Measurements from ENCODE around the gene RAB3GAP2. TPM values are rescaled to one million over a fixed set of nuclear protein-coding genes. Genes with fewer than 3 reads are reported as not detected.

RAB3GAP2 gene
- total RNA-seq, 2 donors from 2014 or later, result 13.9 to 15.1 TPM

- TF ChIP-seq CTCF (IDR thresholded peaks at IDR 0.05), result no peak
- no peak for DNase-seq (ENCODE audit: low spot score)
Measured at GRCh38 chr1:220296981-220297380, 24.7 kb upstream of the RAB3GAP2 start.

GRCh38 chr1:220294846-220295301 is 22.6 kb upstream of the RAB3GAP2 start:
- TF ChIP-seq CTCF (IDR thresholded peaks at IDR 0.05), result no peak
- Histone ChIP-seq H3K36me3 (no peaks in the 10 kb centered on the region), H3K4me3 (no peak overlapping the region), H3K9me3 (no peaks in the 10 kb centered on the region), H3K27ac (no peak overlapping the region), H3K27me3 (no peaks in the 10 kb centered on the region), H3K4me1 (peaks cover 0 to under 1% of the 10 kb centered on the region in 2 donors)
- no peak for DNase-seq (ENCODE audit: low spot score)

More at GRCh38 chr1:220296981-220297380, 24.7 kb upstream of the RAB3GAP2 start:
- H3K27me3 ChIP-seq, result no peaks in the 10 kb centered on the region
- no peaks in the 10 kb centered on the region for H3K9me3 ChIP-seq
- peaks cover 0 to 12% of the 10 kb centered on the region in 2 donors for H3K4me1 ChIP-seq
- H3K36me3 ChIP-seq, result no peaks in the 10 kb centered on the region
- H3K4me3 ChIP-seq, result no peak overlapping the region
- H3K27ac ChIP-seq, result no peak overlapping the region

- H3K27ac ChIP-seq, result no peak overlapping the region
- no peaks in the 10 kb centered on the region for H3K27me3 ChIP-seq
- H3K9me3 ChIP-seq, result no peaks in the 10 kb centered on the region
- H3K4me1 ChIP-seq, result no peaks in the 10 kb centered on the region
- TF ChIP-seq CTCF (IDR thresholded peaks at IDR 0.05), result no peak
- H3K4me3 ChIP-seq, result no peak overlapping the region
- no peaks in the 10 kb centered on the region for H3K36me3 ChIP-seq
- no peak for DNase-seq (ENCODE audit: low spot score)
Measured at GRCh38 chr1:220291580-220291979, 19.3 kb upstream of the RAB3GAP2 start.

- DNase-seq (ENCODE audit: low spot score), result no peak
Measured at GRCh38 chr1:220290140-220290761, 18.0 kb upstream of the RAB3GAP2 start.

GRCh38 chr1:220287129-220287528 is 14.9 kb upstream of the RAB3GAP2 start:
- no peak for DNase-seq (ENCODE audit: low spot score)
- TF ChIP-seq CTCF (IDR thresholded peaks at IDR 0.05), result no peak

More at GRCh38 chr1:220290140-220290761, 18.0 kb upstream of the RAB3GAP2 start:
- Histone ChIP-seq H3K4me3 (no peak overlapping the region), H3K27me3 (no peaks in the 10 kb centered on the region), H3K9me3 (no peaks in the 10 kb centered on the region), H3K27ac (no peak overlapping the region), H3K4me1 (no peaks in the 10 kb centered on the region), H3K36me3 (no peaks in the 10 kb centered on the region)
- TF ChIP-seq CTCF (IDR thresholded peaks at IDR 0.05), result no peak

GRCh38 chr1:220283625-220284024 is 11.4 kb upstream of the RAB3GAP2 start:
- Histone ChIP-seq H3K27me3 (no peaks in the 10 kb centered on the region), H3K36me3 (no peaks in the 10 kb centered on the region), H3K27ac (no peak overlapping the region), H3K4me3 (no peak overlapping the region), H3K9me3 (no peaks in the 10 kb centered on the region), H3K4me1 (no peaks in the 10 kb centered on the region)
- TF ChIP-seq CTCF (IDR thresholded peaks at IDR 0.05), result no peak
- no peak for DNase-seq (ENCODE audit: low spot score)

More at GRCh38 chr1:220287129-220287528, 14.9 kb upstream of the RAB3GAP2 start:
- no peak overlapping the region for H3K27ac ChIP-seq
- H3K27me3 ChIP-seq, result no peaks in the 10 kb centered on the region
- H3K36me3 ChIP-seq, result no peaks in the 10 kb centered on the region
- H3K9me3 ChIP-seq, result no peaks in the 10 kb centered on the region
- no peak overlapping the region for H3K4me3 ChIP-seq
- H3K4me1 ChIP-seq, result no peaks in the 10 kb centered on the region

Measured in right atrium auricular region (tissue), 2 donors.